Inflammatory macrophage treated with lipopolysaccharide for 1 hour (primary cell): ENCODE measurements around the gene IL2RG.

ENCODE experiments used
- DNase-seq, 2 donors: peaks; one replicate each; pipeline ENCODE4 v3.0.0-alpha.2; 2020 to 2022

IL2RG gene

GRCh38 chrX:71107245-71107644, 4.1 kb downstream of the IL2RG start:
- no peak for DNase-seq

- DNase-seq, result peak in 1 of 2 donors; percentile 17
Measured at GRCh38 chrX:71106427-71106826, 5.0 kb downstream of the IL2RG start, which contains the start of gene CXorf65. CXorf65 (minus strand) TSS chrX:71106740; CDS start chrX:71106556, 184 bp downstream.

- no peak for DNase-seq
Measured at GRCh38 chrX:71105628-71106027, 5.7 kb downstream of the IL2RG start.

GRCh38 chrX:71103110-71103983, 8.0 kb downstream of the IL2RG start:
- no peak for DNase-seq

GRCh38 chrX:71102292-71102691, 9.1 kb downstream of the IL2RG start:
- DNase-seq, result no peak

- no peak for DNase-seq
Measured at GRCh38 chrX:71100581-71101505, 10.5 kb downstream of the IL2RG start.

GRCh38 chrX:71099736-71100135, 11.6 kb downstream of the IL2RG start:
- DNase-seq, result no peak

- DNase-seq, result no peak
Measured at GRCh38 chrX:71098951-71099506, 12.3 kb downstream of the IL2RG start.

GRCh38 chrX:71098302-71098701, 13.1 kb downstream of the IL2RG start:
- peak; percentile 40 to 55 for DNase-seq

- no peak for DNase-seq
Measured at GRCh38 chrX:71096760-71097032, 14.7 kb downstream of the IL2RG start.

GRCh38 chrX:71095981-71096759, 15.2 kb downstream of the IL2RG start:
- DNase-seq, result no peak

GRCh38 chrX:71095555-71095980, 15.8 kb downstream of the IL2RG start, which contains the start of gene FOXO4:
FOXO4 (plus strand) TSS chrX:71095851; CDS start chrX:71096529, 678 bp downstream.
- peak; percentile 76 to 80 for DNase-seq

GRCh38 chrX:71095033-71095432, 16.3 kb downstream of the IL2RG start:
- no peak for DNase-seq

GRCh38 chrX:71091263-71091662, 20.1 kb downstream of the IL2RG start:
- DNase-seq, result no peak

- DNase-seq, result no peak
Measured at GRCh38 chrX:71085900-71086299, 25.5 kb downstream of the IL2RG start.

- no peak for DNase-seq
Measured at GRCh38 chrX:71082822-71083221, 28.6 kb downstream of the IL2RG start.

GRCh38 chrX:71082124-71082647, 29.2 kb downstream of the IL2RG start:
- DNase-seq, result no peak

GRCh38 chrX:71081330-71082123, 29.9 kb downstream of the IL2RG start:
- DNase-seq, result no peak

- no peak for DNase-seq
Measured at GRCh38 chrX:71070531-71070930, 40.8 kb downstream of the IL2RG start.

- peak; percentile 78 to 89 for DNase-seq
Measured at GRCh38 chrX:71068044-71068918, 43.1 kb downstream of the IL2RG start, which contains the start of gene SNX12. SNX12 (minus strand) TSS chrX:71068334; CDS start chrX:71068306, 28 bp downstream.
